H1 (cell line): ENCODE results near the gene LIMK1. TPM values are rescaled to one million over a fixed set of nuclear protein-coding genes. Genes with fewer than 3 reads are reported as not detected.

Source experiments
- BACH1 ChIP-seq: IDR thresholded peaks from 2 replicates; pipeline ENCODE4 v1.6.1; 2012; ENCODE audit warnings: low read length, improper control_type of control experiment
- NRF1 ChIP-seq: IDR thresholded peaks from 2 replicates; pipeline ENCODE4 v1.6.1; 2011; ENCODE audit warnings: mild to moderate bottlenecking, low read depth, low read length, improper control_type of control experiment
- SP4 ChIP-seq: IDR thresholded peaks from 2 replicates; pipeline ENCODE4 v1.6.1; 2012; ENCODE audit warnings: low read length, inconsistent platforms
- polyA plus RNA-seq, 7 experiments: library from polyadenylated mRNA; depleted of rRNA in 3 of 7; stranded (reverse) in 5 of 7; unstranded in 2 of 7; fragments of >200 nt in 5 of 7; fragments of 200-250 nt in 2 of 7; gene quantifications; 1 replicate in 5 of 7; 2 replicates in 1 of 7; 4 replicates in 1 of 7; pipeline versions ENCODE4 v1.2.1 to v1.2.3, GENCODE V29; 2011 to 2013; ENCODE audit warnings: missing spikeins in 2 of 7, mixed read lengths in 2 of 7
- total RNA-seq: library from RNA; stranded (reverse); fragmentation: NEBNext Ultra II Directional; extraction: Animal tissue kit (Norgen Biotek cat#: 25700); gene quantifications from 2 replicates; pipeline ENCODE4 v1.2.1, GENCODE V29; 2021

The LIMK1 gene
- total and polyA plus RNA-seq, 2 of the 8 experiments (the other 6 are each of a cell fraction or from before 2014, with no cell fraction given): 93.5 to 108 TPM

DNA sequence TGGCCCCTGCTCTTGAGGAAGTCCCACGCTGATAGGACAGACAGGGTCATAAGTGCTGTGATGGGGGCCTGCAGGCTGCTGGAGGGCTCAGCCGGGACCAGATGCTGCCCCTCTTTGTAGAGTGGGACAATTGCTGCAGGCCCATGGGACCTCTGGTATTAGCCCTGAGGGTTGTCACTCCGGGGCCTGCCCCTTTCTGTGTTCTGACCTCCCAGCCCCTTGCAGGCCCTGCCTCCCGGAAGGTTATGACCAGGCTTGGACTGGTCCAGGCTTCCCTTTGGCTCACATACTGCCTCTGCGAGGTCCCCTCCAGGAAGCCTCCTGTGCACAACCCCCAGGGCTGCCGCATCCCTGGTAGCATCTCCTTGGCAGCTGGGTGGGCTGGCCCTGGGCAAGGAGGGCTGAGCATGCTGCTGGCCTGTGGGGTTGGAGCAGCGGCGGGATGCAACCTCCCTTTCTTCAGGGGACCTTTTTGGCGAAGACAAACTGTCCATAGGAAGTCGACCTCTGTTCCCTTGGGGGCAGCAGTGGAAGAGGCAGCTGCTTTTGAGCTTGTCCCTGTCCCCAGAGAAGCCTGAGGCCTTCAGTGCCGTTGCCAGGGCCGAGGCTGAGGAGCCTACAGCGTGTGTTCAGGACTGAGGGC lies 8.8 kb downstream of the LIMK1 start (continued):
- TF ChIP-seq SP4 (no peak), NRF1 (no peak), BACH1 (no peak)
